ENCODE data around the gene RAD21L1.

Gene RAD21L1

GRCh38 chr20:1255675-1256074, 29.8 kb downstream of the RAD21L1 start:
- DNase-seq (ENCODE audit: low read depth) = no peak
- H3K4me3 ChIP-seq (ENCODE audit: control insufficient read depth, low read depth, low read length) = no peak overlapping the region
- no peak for TF ChIP-seq CTCF (IDR thresholded peaks at IDR 0.05; ENCODE audit: control insufficient read depth, insufficient read depth, low read depth, low read length, missing control alignments)

GRCh38 chr20:1263853-1264252, 38.0 kb downstream of the RAD21L1 start:
- H3K4me3 ChIP-seq (ENCODE audit: control insufficient read depth, low read depth, low read length) = no peak overlapping the region
- TF ChIP-seq CTCF (IDR thresholded peaks at IDR 0.05; ENCODE audit: control insufficient read depth, insufficient read depth, low read depth, low read length, missing control alignments) = no peak
- no peak for DNase-seq (ENCODE audit: low read depth)

- no peak for DNase-seq (ENCODE audit: low read depth)
- H3K4me3 ChIP-seq (ENCODE audit: control insufficient read depth, low read depth, low read length) = no peak overlapping the region
- TF ChIP-seq CTCF (IDR thresholded peaks at IDR 0.05; ENCODE audit: control insufficient read depth, insufficient read depth, low read depth, low read length, missing control alignments) = no peak
These were observed 38.9 kb downstream of the RAD21L1 start for GRCh38 chr20:1264727-1265126.

- no peak for TF ChIP-seq CTCF (IDR thresholded peaks at IDR 0.05; ENCODE audit: control insufficient read depth, insufficient read depth, low read depth, low read length, missing control alignments)
- H3K4me3 ChIP-seq (ENCODE audit: control insufficient read depth, low read depth, low read length) = peak overlapping the region; percentile 75
- no peak for DNase-seq (ENCODE audit: low read depth)
These were observed 39.5 kb downstream of the RAD21L1 start for GRCh38 chr20:1265226-1265915.

GRCh38 chr20:1265916-1266166, 40.0 kb downstream of the RAD21L1 start:
- H3K4me3 ChIP-seq (ENCODE audit: control insufficient read depth, low read depth, low read length) = peak overlapping the region; percentile 75
- DNase-seq (ENCODE audit: low read depth) = no peak
- TF ChIP-seq CTCF (IDR thresholded peaks at IDR 0.05; ENCODE audit: control insufficient read depth, insufficient read depth, low read depth, low read length, missing control alignments) = no peak

- DNase-seq (ENCODE audit: low read depth) = no peak
- TF ChIP-seq CTCF (IDR thresholded peaks at IDR 0.05; ENCODE audit: control insufficient read depth, insufficient read depth, low read depth, low read length, missing control alignments) = no peak
- H3K4me3 ChIP-seq (ENCODE audit: control insufficient read depth, low read depth, low read length) = peak within 1 kb of the TSS; percentile 75
These were observed 40.5 kb downstream of the RAD21L1 start, which contains the start of gene SNPH for GRCh38 chr20:1266167-1266973. Gene SNPH, plus strand, starts transcription at chr20:1266294. Its CDS starts 29,946 bp downstream, at chr20:1296240.

All from AG09309 (cell line).